Stimulated activated CD4-positive, alpha-beta T cell treated with anti-CD3 and anti-CD28 coated beads, Interleukin-15, amount 100 ng/mL, for 24 hours (primary cell): ENCODE results near the gene DAZL.

Experiments used
- DNase-seq: peaks from one replicate; pipeline ENCODE4 v3.0.0-alpha.2; 2020

Gene DAZL

DNA sequence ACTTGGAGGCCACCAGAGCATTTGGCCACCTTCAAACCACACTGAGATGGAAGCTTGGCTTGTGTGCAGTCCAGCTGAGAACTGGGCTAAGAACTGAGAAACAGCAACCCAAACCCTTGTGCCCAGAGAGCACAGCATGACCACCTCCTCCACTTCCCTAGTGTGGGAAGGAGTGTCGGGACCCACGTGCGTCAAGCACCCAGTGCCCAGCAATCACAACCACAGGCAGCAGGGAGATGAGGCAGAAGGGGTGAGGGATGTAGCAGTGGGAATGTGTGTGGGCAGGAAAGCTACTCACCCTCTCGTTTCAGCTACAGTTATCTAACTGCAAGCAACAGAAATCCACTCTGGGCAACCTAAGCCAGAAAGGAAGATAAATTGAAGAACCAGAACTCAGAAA is 66.7 kb downstream of the DAZL start:
- DNase-seq: no peak

GRCh38 chr3:16536996-16537395 is 68.2 kb downstream of the DAZL start:
- no peak for DNase-seq
